SK-N-SH treated with all-trans-retinoic acid at 6 μM for 48 hours (cell line): ENCODE measurements around the gene RAB11FIP2.

ENCODE experiments used
- ATAC-seq: fragments of 200-7000 bp; cut with Tn5 transposase; 3 replicates; pipeline ENCODE4 v1.9.1; 2020; ENCODE audit warnings: mild to moderate bottlenecking, moderate library complexity
- ARNTL ChIP-seq: fragments of 450-650 bp; formaldehyde crosslinking; IDR thresholded peaks from 2 replicates; pipeline ENCODE4 v1.5.0; 2020; ENCODE audit warnings: low read depth, mild to moderate bottlenecking, moderate library complexity, borderline replicate concordance
- BACH2 ChIP-seq: fragments of 250-450 bp; sonication (Bioruptor Pico); IDR thresholded peaks from 2 replicates; pipeline ENCODE4 v1.9.0; 2021; ENCODE audit warnings: mild to moderate bottlenecking, borderline replicate concordance
- CREB5 ChIP-seq: fragments of 250-450 bp; sonication (Bioruptor Pico); IDR thresholded peaks from 2 replicates; pipeline ENCODE4 v1.5.1; 2020; ENCODE audit warnings: low read depth, mild to moderate bottlenecking, moderate library complexity
- CSDC2 ChIP-seq: fragments of 250-450 bp; sonication (Bioruptor Pico); IDR thresholded peaks from 2 replicates; pipeline ENCODE4 v1.5.0; 2020; ENCODE audit warnings: mild to moderate bottlenecking, moderate library complexity
- ESRRG ChIP-seq: fragments of 250-450 bp; sonication (Bioruptor Pico); IDR thresholded peaks from 2 replicates; pipeline ENCODE4 v1.6.1; 2021; ENCODE audit warnings: mild to moderate bottlenecking
- GLIS3 ChIP-seq: fragments of 250-450 bp; sonication (Bioruptor Pico); IDR thresholded peaks from 2 replicates; pipeline ENCODE4 v1.5.0; 2020; ENCODE audit warnings: mild to moderate bottlenecking, moderate library complexity
- ISL1 ChIP-seq: fragments of 250-450 bp; sonication (Bioruptor Pico); IDR thresholded peaks from 2 replicates; pipeline ENCODE4 v2.1.2; 2022; ENCODE audit warnings: mild to moderate bottlenecking, moderate library complexity
- OSR1 ChIP-seq: fragments of 250-450 bp; sonication (Bioruptor Pico); IDR thresholded peaks from 2 replicates; pipeline ENCODE4 v1.8.0; 2022; ENCODE audit warnings: moderate library complexity, mild to moderate bottlenecking, inconsistent platforms
- PATZ1 ChIP-seq: fragments of 250-450 bp; sonication (Bioruptor Pico); IDR thresholded peaks from 2 replicates; pipeline ENCODE4 v1.8.0; 2020; ENCODE audit warnings: mild to moderate bottlenecking, moderate library complexity, borderline replicate concordance
- POU6F1 ChIP-seq: fragments of 250-450 bp; sonication (Bioruptor Pico); IDR thresholded peaks from 2 replicates; pipeline ENCODE4 v1.8.0; 2021; ENCODE audit warnings: low read depth, mild to moderate bottlenecking, moderate library complexity, borderline replicate concordance
- PPARA ChIP-seq: fragments of 250-450 bp; sonication (Bioruptor Pico); IDR thresholded peaks from 2 replicates; pipeline ENCODE4 v1.5.0; 2020; ENCODE audit warnings: mild to moderate bottlenecking, borderline replicate concordance
- RARB ChIP-seq: fragments of 250-450 bp; sonication (Bioruptor Pico); IDR thresholded peaks from 2 replicates; pipeline ENCODE4 v1.8.0; 2021; ENCODE audit warnings: mild to moderate bottlenecking, moderate library complexity
- SNAI2 ChIP-seq: fragments of 250-450 bp; sonication (Bioruptor Pico); IDR thresholded peaks from 2 replicates; pipeline ENCODE4 v1.5.0; 2020; ENCODE audit warnings: mild to moderate bottlenecking, moderate library complexity
- TCF4 ChIP-seq: fragments of 250-450 bp; sonication (Bioruptor Pico); IDR thresholded peaks from 2 replicates; pipeline ENCODE4 v1.8.0; 2021; ENCODE audit warnings: mild to moderate bottlenecking, moderate library complexity, borderline replicate concordance
- TOX ChIP-seq: fragments of 250-450 bp; sonication (Bioruptor Pico); IDR thresholded peaks from 2 replicates; pipeline ENCODE4 v1.8.0; 2021; ENCODE audit warnings: mild to moderate bottlenecking, moderate library complexity, borderline replicate concordance
- TSHZ2 ChIP-seq: fragments of 250-450 bp; sonication (Bioruptor Pico); IDR thresholded peaks from 2 replicates; pipeline ENCODE4 v1.5.0; 2020; ENCODE audit warnings: mild to moderate bottlenecking, moderate library complexity
- ZC3H10 ChIP-seq: fragments of 250-450 bp; sonication (Bioruptor Pico); IDR thresholded peaks from 2 replicates; pipeline ENCODE4 v1.5.1; 2021; ENCODE audit warnings: mild to moderate bottlenecking, moderate library complexity
- ZFP3 ChIP-seq: fragments of 250-450 bp; sonication (Bioruptor Pico); IDR thresholded peaks from 2 replicates; pipeline ENCODE4 v1.5.0; 2020; ENCODE audit warnings: mild to moderate bottlenecking, moderate library complexity
- ZFP30 ChIP-seq: fragments of 450-650 bp; formaldehyde crosslinking; IDR thresholded peaks from 2 replicates; pipeline ENCODE4 v1.5.0; 2022; ENCODE audit warnings: mild to moderate bottlenecking, moderate library complexity
- ZNF565 ChIP-seq: fragments of 450-650 bp; formaldehyde crosslinking; conservative IDR thresholded peaks from 2 replicates; pipeline ENCODE4 v1.5.0; 2020; ENCODE audit warnings: low read depth, mild to moderate bottlenecking, moderate library complexity
- ZNF70 ChIP-seq: fragments of 450-650 bp; formaldehyde crosslinking; IDR thresholded peaks from 2 replicates; pipeline ENCODE4 v1.5.0; 2020; ENCODE audit warnings: mild to moderate bottlenecking, moderate library complexity
- ZNF8 ChIP-seq: fragments of 450-650 bp; formaldehyde crosslinking; IDR thresholded peaks from 2 replicates; pipeline ENCODE4 v1.5.0; 2020; ENCODE audit warnings: mild to moderate bottlenecking, moderate library complexity
- TF ChIP-seq, protein P1 (sequence below): fragments of 250-450 bp; sonication (Bioruptor Pico); IDR thresholded peaks from 2 replicates; pipeline ENCODE4 v1.5.1; 2021; ENCODE audit warnings: mild to moderate bottlenecking, moderate library complexity

RAB11FIP2 gene

GRCh38 chr10:118046395-118047156 lies at the start of gene RAB11FIP2:
Gene RAB11FIP2 (minus strand): TSS chr10:118046941. CDS start chr10:118046163, 778 bp downstream.
- ATAC-seq = peak; percentile 88
- TF ChIP-seq ESRRG (CRISPR knock-in tag) = no peak
- TF ChIP-seq BACH2 (CRISPR knock-in tag) = no peak
- no peak for TF ChIP-seq TCF4 (CRISPR knock-in tag)
- TF ChIP-seq SNAI2 = no peak
- TF ChIP-seq, protein P1, sequence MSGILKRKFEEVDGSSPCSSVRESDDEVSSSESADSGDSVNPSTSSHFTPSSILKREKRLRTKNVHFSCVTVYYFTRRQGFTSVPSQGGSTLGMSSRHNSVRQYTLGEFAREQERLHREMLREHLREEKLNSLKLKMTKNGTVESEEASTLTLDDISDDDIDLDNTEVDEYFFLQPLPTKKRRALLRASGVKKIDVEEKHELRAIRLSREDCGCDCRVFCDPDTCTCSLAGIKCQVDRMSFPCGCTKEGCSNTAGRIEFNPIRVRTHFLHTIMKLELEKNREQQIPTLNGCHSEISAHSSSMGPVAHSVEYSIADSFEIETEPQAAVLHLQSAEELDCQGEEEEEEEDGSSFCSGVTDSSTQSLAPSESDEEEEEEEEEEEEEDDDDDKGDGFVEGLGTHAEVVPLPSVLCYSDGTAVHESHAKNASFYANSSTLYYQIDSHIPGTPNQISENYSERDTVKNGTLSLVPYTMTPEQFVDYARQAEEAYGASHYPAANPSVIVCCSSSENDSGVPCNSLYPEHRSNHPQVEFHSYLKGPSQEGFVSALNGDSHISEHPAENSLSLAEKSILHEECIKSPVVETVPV (CRISPR knock-in tag) = no peak
- no peak for TF ChIP-seq RARB (CRISPR knock-in tag)
- TF ChIP-seq CSDC2 (CRISPR knock-in tag) = no peak
- TF ChIP-seq ZNF70 (CRISPR knock-in tag) = no peak
- no peak for TF ChIP-seq TSHZ2 (CRISPR knock-in tag)
- TF ChIP-seq ZC3H10 (CRISPR knock-in tag) = no peak
- TF ChIP-seq ARNTL (CRISPR knock-in tag) = no peak
- no peak for TF ChIP-seq ZFP30 (CRISPR knock-in tag)
- no peak for TF ChIP-seq PPARA
- no peak for TF ChIP-seq PATZ1 (CRISPR knock-in tag)
- TF ChIP-seq CREB5 = no peak
- no peak for TF ChIP-seq ZFP3 (CRISPR knock-in tag)
- no peak for TF ChIP-seq ISL1 (CRISPR knock-in tag)
- TF ChIP-seq GLIS3 = no peak
- no peak for TF ChIP-seq ZNF8 (CRISPR knock-in tag)
- no peak for TF ChIP-seq ZNF565 (CRISPR knock-in tag)

DNA sequence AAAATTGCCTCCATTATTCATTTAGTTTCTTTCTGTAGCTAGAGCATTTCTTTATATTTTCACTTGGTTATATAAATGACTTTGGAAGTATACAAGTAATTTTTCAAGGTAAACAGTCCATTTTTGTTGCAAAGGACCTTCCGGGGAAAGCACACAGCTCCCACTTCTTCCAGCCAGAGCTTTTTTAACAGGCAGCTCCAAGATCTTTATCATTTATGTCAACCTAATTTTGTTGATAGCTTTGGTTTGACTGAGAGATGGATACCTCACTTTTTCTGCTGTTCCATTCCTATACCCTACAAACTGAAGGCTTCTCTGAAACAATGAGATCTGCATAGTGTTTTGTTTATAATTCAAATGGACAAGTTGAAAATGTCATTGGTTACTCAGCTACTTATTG lies 49.3 kb upstream of the RAB11FIP2 start:
- ATAC-seq = no peak
- TF ChIP-seq ESRRG (CRISPR knock-in tag) (no peak), POU6F1 (CRISPR knock-in tag) (no peak), TOX (CRISPR knock-in tag) (no peak), ZNF70 (CRISPR knock-in tag) (no peak), RARB (CRISPR knock-in tag) (no peak), TSHZ2 (CRISPR knock-in tag) (no peak), ISL1 (CRISPR knock-in tag) (no peak), ZC3H10 (CRISPR knock-in tag) (no peak), CREB5 (no peak), OSR1 (no peak)
- TF ChIP-seq, protein P1 (CRISPR knock-in tag) = no peak
